Neural cell (in vitro differentiated cells): ENCODE results near the gene SPDYE4. TPM values are rescaled to one million over a fixed set of nuclear protein-coding genes. Genes with fewer than 3 reads are reported as not detected.

Experiments
- H2AFZ ChIP-seq: fragments of 200-600, 300-800 bp; sonication (generic), shearing (Covaris generic); 2 replicates; pipeline ENCODE4 v1.6.0; 2014; ENCODE audit warnings: low read depth, mild to moderate bottlenecking, antibody characterized with exemption, low read length, moderate library complexity
- H3F3A ChIP-seq: fragments of 200-600 bp; shearing (Covaris generic); 2 replicates; pipeline ENCODE4 v1.6.1; 2016; ENCODE audit warnings: mild to moderate bottlenecking, moderate library complexity, mixed read lengths, antibody characterized with exemption, low read length; ENCODE audit not compliant: insufficient read depth, poor library complexity, severe bottlenecking
- H3K27ac ChIP-seq: fragments of 200-600, 300-800 bp; sonication (generic), shearing (Covaris generic); 2 replicates; pipeline ENCODE4 v1.5.1; 2014; ENCODE audit warnings: mild to moderate bottlenecking, low read length, moderate library complexity
- H3K27me3 ChIP-seq: fragments of 300-800, 200-600 bp; sonication (generic), shearing (Covaris generic); 2 replicates; pipeline ENCODE4 v1.6.0; 2014; ENCODE audit warnings: mild to moderate bottlenecking, low read depth, low read length, moderate library complexity; ENCODE audit not compliant: insufficient read depth
- H3K36me3 ChIP-seq: fragments of 300-800, 200-600 bp; sonication (generic), shearing (Covaris generic); 2 replicates; pipeline ENCODE4 v1.5.1; 2014; ENCODE audit warnings: mild to moderate bottlenecking, antibody characterized with exemption, low read length, moderate library complexity; ENCODE audit not compliant: insufficient read depth
- H3K4me2 ChIP-seq: fragments of 300-800, 200-600 bp; sonication (generic), shearing (Covaris generic); 2 replicates; pipeline ENCODE4 v1.6.0; 2014; ENCODE audit warnings: mild to moderate bottlenecking, low read length
- H3K4me3 ChIP-seq: fragments of 300-800, 200-600 bp; sonication (generic), shearing (Covaris generic); 2 replicates; pipeline ENCODE4 v1.5.1; 2014; ENCODE audit warnings: mild to moderate bottlenecking, low read length, moderate library complexity
- H3K79me2 ChIP-seq: fragments of 200-600 bp; shearing (Covaris generic); replicated peaks from 2 replicates; pipeline ENCODE4 v1.6.0; 2014; ENCODE audit warnings: mild to moderate bottlenecking, low read length, moderate library complexity; ENCODE audit not compliant: insufficient read depth
- H3K9ac ChIP-seq: fragments of 300-800, 200-600 bp; sonication (generic), shearing (Covaris generic); 2 replicates; pipeline ENCODE4 v1.6.1; 2016; ENCODE audit warnings: mild to moderate bottlenecking, low read length, mixed read lengths
- H3K9me2 ChIP-seq: fragments of 200-600 bp; shearing (Covaris generic); 2 replicates; pipeline ENCODE4 v1.6.1; 2016; ENCODE audit warnings: mild to moderate bottlenecking, low read length, mixed read lengths; ENCODE audit not compliant: insufficient read depth
- H3K9me3 ChIP-seq: fragments of 200-600, 300-800 bp; sonication (generic), shearing (Covaris generic); 2 replicates; pipeline ENCODE4 v1.6.1; 2016; ENCODE audit warnings: mild to moderate bottlenecking, mixed run types, low read length, moderate library complexity, mixed read lengths
- H4K20me1 ChIP-seq: fragments of 200-600 bp; shearing (Covaris generic); 2 replicates; pipeline ENCODE4 v1.6.1; 2016; ENCODE audit warnings: mild to moderate bottlenecking, mixed run types; ENCODE audit not compliant: insufficient read depth
- EP300 ChIP-seq: fragments of 450-650 bp; conservative IDR thresholded peaks from 2 replicates; pipeline ENCODE4 v1.6.1; 2014; ENCODE audit warnings: antibody characterized with exemption, mild to moderate bottlenecking, moderate library complexity; ENCODE audit not compliant: poor library complexity, severe bottlenecking
- EZH2 ChIP-seq: fragments of 200-600, 300-800 bp; shearing (Covaris generic), sonication (generic); IDR thresholded peaks from 2 replicates; pipeline ENCODE4 v1.6.1; 2014; ENCODE audit warnings: antibody characterized with exemption, low read length, borderline replicate concordance, mild to moderate bottlenecking; ENCODE audit not compliant: insufficient read depth, poor library complexity, severe bottlenecking
- MXI1 ChIP-seq: fragments of 450-650 bp; conservative IDR thresholded peaks from 2 replicates; pipeline ENCODE4 v1.6.1; 2014; ENCODE audit warnings: antibody characterized with exemption, mild to moderate bottlenecking; ENCODE audit not compliant: poor library complexity, severe bottlenecking
- POLR2AphosphoS5 ChIP-seq: IDR thresholded peaks from 2 replicates; pipeline ENCODE4 v1.6.1; 2012
- RAD21 ChIP-seq: fragments of 450-650 bp; conservative IDR thresholded peaks from 2 replicates; pipeline ENCODE4 v1.6.1; 2014; ENCODE audit warnings: antibody characterized with exemption, mild to moderate bottlenecking, moderate library complexity
- SMC3 ChIP-seq: fragments of 450-650 bp; conservative IDR thresholded peaks from 2 replicates; pipeline ENCODE4 v1.6.1; 2014; ENCODE audit warnings: antibody characterized with exemption, mild to moderate bottlenecking, moderate library complexity; ENCODE audit not compliant: poor library complexity
- TAF1 ChIP-seq: IDR thresholded peaks from 2 replicates; pipeline ENCODE4 v1.6.1; 2012; ENCODE audit warnings: low read depth
- polyA plus RNA-seq: library from polyadenylated mRNA; depleted of rRNA; stranded (reverse); fragments of >200 nt; gene quantifications from 2 replicates; pipeline ENCODE4 v1.2.3, GENCODE V29; 2014
- TF ChIP-seq, protein P1 (sequence below): IDR thresholded peaks from 2 replicates; pipeline ENCODE4 v1.6.1; 2012; ENCODE audit warnings: borderline replicate concordance
- TF ChIP-seq, protein P2 (sequence below): fragments of 450-650 bp; IDR thresholded peaks from 2 replicates; pipeline ENCODE4 v1.5.1; 2014; ENCODE audit warnings: antibody characterized with exemption, mild to moderate bottlenecking, moderate library complexity; ENCODE audit not compliant: poor library complexity, severe bottlenecking

The SPDYE4 gene
- polyA plus RNA-seq, 1 donor from 2014 or later = not detected

- Histone ChIP-seq H3K27me3 (no peaks in the 10 kb centered on the region), H3K9me2 (no peaks in the 10 kb centered on the region), H3K4me3 (no peak overlapping the region), H3K27ac (no peak overlapping the region), H3K4me2 (no peak overlapping the region), H2AFZ (no peak overlapping the region), H3K79me2 (no peaks in the 10 kb centered on the region), H3K9ac (no peak overlapping the region), H4K20me1 (no peaks in the 10 kb centered on the region), H3K9me3 (no peaks in the 10 kb centered on the region), H3F3A (no peaks in the 10 kb centered on the region), H3K36me3 (no peaks in the 10 kb centered on the region)
- TF ChIP-seq TAF1 = no peak
- no peak for TF ChIP-seq MXI1
- no peak for TF ChIP-seq EP300
- TF ChIP-seq POLR2AphosphoS5 = no peak
- TF ChIP-seq, protein P1, sequence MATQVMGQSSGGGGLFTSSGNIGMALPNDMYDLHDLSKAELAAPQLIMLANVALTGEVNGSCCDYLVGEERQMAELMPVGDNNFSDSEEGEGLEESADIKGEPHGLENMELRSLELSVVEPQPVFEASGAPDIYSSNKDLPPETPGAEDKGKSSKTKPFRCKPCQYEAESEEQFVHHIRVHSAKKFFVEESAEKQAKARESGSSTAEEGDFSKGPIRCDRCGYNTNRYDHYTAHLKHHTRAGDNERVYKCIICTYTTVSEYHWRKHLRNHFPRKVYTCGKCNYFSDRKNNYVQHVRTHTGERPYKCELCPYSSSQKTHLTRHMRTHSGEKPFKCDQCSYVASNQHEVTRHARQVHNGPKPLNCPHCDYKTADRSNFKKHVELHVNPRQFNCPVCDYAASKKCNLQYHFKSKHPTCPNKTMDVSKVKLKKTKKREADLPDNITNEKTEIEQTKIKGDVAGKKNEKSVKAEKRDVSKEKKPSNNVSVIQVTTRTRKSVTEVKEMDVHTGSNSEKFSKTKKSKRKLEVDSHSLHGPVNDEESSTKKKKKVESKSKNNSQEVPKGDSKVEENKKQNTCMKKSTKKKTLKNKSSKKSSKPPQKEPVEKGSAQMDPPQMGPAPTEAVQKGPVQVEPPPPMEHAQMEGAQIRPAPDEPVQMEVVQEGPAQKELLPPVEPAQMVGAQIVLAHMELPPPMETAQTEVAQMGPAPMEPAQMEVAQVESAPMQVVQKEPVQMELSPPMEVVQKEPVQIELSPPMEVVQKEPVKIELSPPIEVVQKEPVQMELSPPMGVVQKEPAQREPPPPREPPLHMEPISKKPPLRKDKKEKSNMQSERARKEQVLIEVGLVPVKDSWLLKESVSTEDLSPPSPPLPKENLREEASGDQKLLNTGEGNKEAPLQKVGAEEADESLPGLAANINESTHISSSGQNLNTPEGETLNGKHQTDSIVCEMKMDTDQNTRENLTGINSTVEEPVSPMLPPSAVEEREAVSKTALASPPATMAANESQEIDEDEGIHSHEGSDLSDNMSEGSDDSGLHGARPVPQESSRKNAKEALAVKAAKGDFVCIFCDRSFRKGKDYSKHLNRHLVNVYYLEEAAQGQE = no peak
- TF ChIP-seq, protein P2, sequence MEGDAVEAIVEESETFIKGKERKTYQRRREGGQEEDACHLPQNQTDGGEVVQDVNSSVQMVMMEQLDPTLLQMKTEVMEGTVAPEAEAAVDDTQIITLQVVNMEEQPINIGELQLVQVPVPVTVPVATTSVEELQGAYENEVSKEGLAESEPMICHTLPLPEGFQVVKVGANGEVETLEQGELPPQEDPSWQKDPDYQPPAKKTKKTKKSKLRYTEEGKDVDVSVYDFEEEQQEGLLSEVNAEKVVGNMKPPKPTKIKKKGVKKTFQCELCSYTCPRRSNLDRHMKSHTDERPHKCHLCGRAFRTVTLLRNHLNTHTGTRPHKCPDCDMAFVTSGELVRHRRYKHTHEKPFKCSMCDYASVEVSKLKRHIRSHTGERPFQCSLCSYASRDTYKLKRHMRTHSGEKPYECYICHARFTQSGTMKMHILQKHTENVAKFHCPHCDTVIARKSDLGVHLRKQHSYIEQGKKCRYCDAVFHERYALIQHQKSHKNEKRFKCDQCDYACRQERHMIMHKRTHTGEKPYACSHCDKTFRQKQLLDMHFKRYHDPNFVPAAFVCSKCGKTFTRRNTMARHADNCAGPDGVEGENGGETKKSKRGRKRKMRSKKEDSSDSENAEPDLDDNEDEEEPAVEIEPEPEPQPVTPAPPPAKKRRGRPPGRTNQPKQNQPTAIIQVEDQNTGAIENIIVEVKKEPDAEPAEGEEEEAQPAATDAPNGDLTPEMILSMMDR = no peak
- TF ChIP-seq RAD21 = no peak
- no peak for TF ChIP-seq SMC3
- TF ChIP-seq EZH2 = no peak
Measured at GRCh38 chr17:8736796-8737195, 21.6 kb downstream of the SPDYE4 start.

GRCh38 chr17:8736362-8736761 lies 22.0 kb downstream of the SPDYE4 start:
- H3K9ac ChIP-seq = no peak overlapping the region

More at GRCh38 chr17:8736362-8736761, 22.0 kb downstream of the SPDYE4 start:
- no peaks in the 10 kb centered on the region for H3K9me2 ChIP-seq
- no peak overlapping the region for H3K27ac ChIP-seq
- no peak for TF ChIP-seq SMC3
- no peak for TF ChIP-seq TAF1
- TF ChIP-seq, protein P2 = no peak
- TF ChIP-seq MXI1 = no peak
- TF ChIP-seq POLR2AphosphoS5 = no peak
- TF ChIP-seq, protein P1 = no peak
- no peak for TF ChIP-seq EZH2
- no peak for TF ChIP-seq RAD21
- no peak for TF ChIP-seq EP300
- H3K4me3 ChIP-seq = no peak overlapping the region
- H3K9me3 ChIP-seq = no peaks in the 10 kb centered on the region
- H4K20me1 ChIP-seq = no peaks in the 10 kb centered on the region
- no peaks in the 10 kb centered on the region for H3K27me3 ChIP-seq
- no peaks in the 10 kb centered on the region for H3K79me2 ChIP-seq
- no peak overlapping the region for H2AFZ ChIP-seq
- H3K4me2 ChIP-seq = no peak overlapping the region
- H3F3A ChIP-seq = no peaks in the 10 kb centered on the region
- no peaks in the 10 kb centered on the region for H3K36me3 ChIP-seq
